Pulmonary artery endothelial cell (primary cell): Measurements from ENCODE around the gene MMP10. TPM values are rescaled to one million over a fixed set of nuclear protein-coding genes. Genes with fewer than 3 reads are reported as not detected.

Experiments used
- DNase-seq: peaks from one replicate; pipeline ENCODE4 v3.0.0-alpha.2; 2011; ENCODE audit warnings: low read depth, low spot score
- total RNA-seq: library from RNA; depleted of rRNA; stranded (reverse); fragments of >200 nt; gene quantifications from 2 replicates; pipeline ENCODE4 v1.2.3, GENCODE V29; 2014

The MMP10 gene
- total RNA-seq, 1 donor from 2014 or later, result 13.3 TPM

GRCh38 chr11:102729849-102730815 lies 50.3 kb downstream of the MMP10 start:
- peak; percentile 84 for DNase-seq

GRCh38 chr11:102727890-102728289 lies 52.5 kb downstream of the MMP10 start:
- DNase-seq, result peak; percentile 63

GRCh38 chr11:102724904-102725500 lies 55.4 kb downstream of the MMP10 start, which contains the start of gene MMP8:
Gene MMP8, minus strand, starts transcription at chr11:102724954. Its CDS starts 99 bp downstream, at chr11:102724855.
- DNase-seq, result no peak

- DNase-seq, result no peak
Observed at GRCh38 chr11:102722821-102723220, 57.6 kb downstream of the MMP10 start.

Other genes starting within 250 kb of the MMP10 start
- 0.11 TPM in 1 of 2 replicates, not detected in the other for gene MMP7, start 249.9 kb downstream of the MMP10 start, total RNA-seq
- gene MMP20, start 155.3 kb downstream of the MMP10 start, total RNA-seq, result not detected in 2 replicates
- gene MMP27, start 74.9 kb downstream of the MMP10 start, total RNA-seq, result not detected in 2 replicates
- not detected in 2 replicates for gene MMP8, start 55.7 kb downstream of the MMP10 start, total RNA-seq
- 450 and 1,378 TPM in 2 replicates for gene MMP1, start 17.5 kb upstream of the MMP10 start, total RNA-seq
- not detected in 2 replicates for gene MMP3, start 63.0 kb upstream of the MMP10 start, total RNA-seq
- not detected in 2 replicates for gene MMP12, start 94.4 kb upstream of the MMP10 start, total RNA-seq
- gene MMP13, start 175.1 kb upstream of the MMP10 start, total RNA-seq, result not detected in 2 replicates